Transverse colon (tissue), 4 donors: ENCODE measurements around the gene BAZ1A. TPM values are rescaled to one million over a fixed set of nuclear protein-coding genes. Genes with fewer than 3 reads are reported as not detected.

Experiments used
- DNase-seq: peaks from one replicate; pipeline ENCODE4 v3.0.0-alpha.2; 2019
- H3K27ac ChIP-seq, 4 donors: fragments of 200-600 bp; sonication (generic); 2 replicates each; pipeline ENCODE4 v1.5.1; 2016 to 2018; ENCODE audit warnings: inconsistent platforms in 4 of 4
- H3K27me3 ChIP-seq: fragments of 200-600 bp; sonication (generic); 2 replicates; pipeline ENCODE4 v1.5.1; 2017; ENCODE audit warnings: inconsistent platforms
- H3K36me3 ChIP-seq, 4 donors: fragments of 200-600 bp; sonication (generic); 2 replicates each; pipeline ENCODE4 v1.5.1; 2017 to 2019; ENCODE audit warnings: inconsistent platforms in 4 of 4
- H3K4me1 ChIP-seq, 4 donors: fragments of 200-600 bp; sonication (generic); 2 replicates each; pipeline ENCODE4 v1.5.1; 2017 to 2020; ENCODE audit warnings: inconsistent platforms in 4 of 4
- H3K4me3 ChIP-seq, 4 donors: fragments of 200-600 bp; sonication (generic); 1 replicate in 1 of 4; 2 replicates in 3 of 4; pipeline versions ENCODE4 v1.5.1 to v1.6.1; 2017 to 2019; ENCODE audit warnings: inconsistent platforms in 4 of 4
- H3K9me3 ChIP-seq, 2 donors: fragments of 200-600 bp; sonication (generic); 2 replicates each; pipeline ENCODE4 v1.5.1; 2017 to 2019; ENCODE audit warnings: inconsistent platforms in 2 of 2
- CTCF ChIP-seq, 5 experiments: fragments of 200-600 bp in 3 of 5; fragments of 450-650 bp in 2 of 5; sonication (generic) in 3 of 5; IDR thresholded peaks; 1 replicate in 2 of 5; 2 replicates in 3 of 5; pipeline ENCODE4 v1.5.1; 2016 to 2017; ENCODE audit warnings: antibody characterized with exemption in 5 of 5, inconsistent platforms in 3 of 5, mild to moderate bottlenecking in 2 of 5, moderate library complexity in 1 of 5
- EP300 ChIP-seq: sonication (generic); formaldehyde crosslinking; IDR thresholded peaks from one replicate; pipeline ENCODE4 v1.6.1; 2017; ENCODE audit warnings: antibody characterized with exemption, low read depth
- POLR2A ChIP-seq: fragments of 450-650 bp; IDR thresholded peaks from one replicate; pipeline ENCODE4 v1.6.1; 2016; ENCODE audit warnings: antibody characterized with exemption, mild to moderate bottlenecking, moderate library complexity
- POLR2AphosphoS5 ChIP-seq, 3 donors: sonication (generic); formaldehyde crosslinking; IDR thresholded peaks; one replicate each; pipeline ENCODE4 v1.6.1; 2016; ENCODE audit warnings: antibody characterized with exemption in 3 of 3
- WGBS, 2 donors: methylation state at CpG; one replicate each; pipeline ENCODE4 v1.1.5; 2018; ENCODE audit warnings: low coverage in 1 of 2; 5-methylcytosine and 5-hydroxymethylcytosine counted together
- in situ Hi-C, 4 donors: fragments of 200-750 bp; cut with MboI; loops; one replicate each; pipeline versions ENCODE4 v1.15.0 to v1.15.1; 2017; ENCODE audit warnings: low sequenced_read_pairs in 3 of 4, low pct_ligation_motif_present in 1 of 4, low pct_unique_long_range_greater_than_20kb in 1 of 4
- intact Hi-C: fragments of 100-400 bp; cut with DNase I; formaldehyde crosslinking; loops from one replicate; pipeline ENCODE4 v1.15.1; 2023; ENCODE audit warnings: low total_unique reads
- total RNA-seq, 4 donors: library from RNA; depleted of rRNA; stranded (reverse); fragments of >200 nt; gene quantifications; one replicate each; pipeline ENCODE4 v1.1.0, GENCODE V29; 2016

The BAZ1A gene
- total RNA-seq, 4 donors from 2014 or later = 25.8 to 48.1 (median 41.0) TPM

GRCh38 chr14:34782031-34782430 lies 93.1 kb downstream of the BAZ1A start:
- no peak overlapping the region for H3K27ac ChIP-seq
- 82 to 92% methylated on average over 2 of the region's 2 CpGs for WGBS, 2 donors
- no peaks in the 10 kb centered on the region for H3K9me3 ChIP-seq
- no peak overlapping the region for H3K4me3 ChIP-seq
- DNase-seq = no peak
- in situ Hi-C loops = no loop called here
- H3K4me1 ChIP-seq = no peaks in the 10 kb centered on the region
- H3K36me3 ChIP-seq = peaks cover 0 to 50% (median 20%) of the 10 kb centered on the region in 4 donors
- no peaks in the 10 kb centered on the region for H3K27me3 ChIP-seq
- TF ChIP-seq POLR2A (no peak), CTCF (IDR thresholded peaks at IDR 0.05) (no peak), POLR2AphosphoS5 (IDR thresholded peaks at IDR 0.05) (no peak), EP300 (no peak)
- intact Hi-C loops = no loop called here

GRCh38 chr14:34781242-34781641 lies 93.9 kb downstream of the BAZ1A start:
- TF ChIP-seq CTCF (IDR thresholded peaks at IDR 0.05) (no peak), POLR2A (no peak), EP300 (no peak), POLR2AphosphoS5 (IDR thresholded peaks at IDR 0.05) (no peak)
- DNase-seq = no peak
- Histone ChIP-seq H3K4me1 (no peaks in the 10 kb centered on the region), H3K4me3 (no peak overlapping the region), H3K27ac (no peak overlapping the region), H3K36me3 (peaks cover 0 to 50% (median 21%) of the 10 kb centered on the region in 4 donors), H3K9me3 (no peaks in the 10 kb centered on the region), H3K27me3 (no peaks in the 10 kb centered on the region)
- intact Hi-C loops = no loop called here
- in situ Hi-C loops = no loop called here
- WGBS, 2 donors = 95% methylated on average over 1 of the region's 1 CpG; no CpG with 5 or more reads in 1 of the 2 donors

- DNase-seq = no peak
- Histone ChIP-seq H3K27me3 (no peaks in the 10 kb centered on the region), H3K36me3 (peaks cover 0 to 52% (median 21%) of the 10 kb centered on the region in 4 donors), H3K4me3 (no peak overlapping the region), H3K27ac (no peak overlapping the region), H3K4me1 (no peaks in the 10 kb centered on the region), H3K9me3 (no peaks in the 10 kb centered on the region)
- intact Hi-C loops (no loop called here), in situ Hi-C loops (no loop called here)
- TF ChIP-seq EP300 = no peak
- no peak for TF ChIP-seq CTCF (IDR thresholded peaks at IDR 0.05)
- TF ChIP-seq POLR2A = no peak
- TF ChIP-seq POLR2AphosphoS5 (IDR thresholded peaks at IDR 0.05) = no peak
Observed at GRCh38 chr14:34780646-34781045, 94.5 kb downstream of the BAZ1A start.

GRCh38 chr14:34778744-34779143 lies 96.4 kb downstream of the BAZ1A start:
- Histone ChIP-seq H3K27me3 (no peaks in the 10 kb centered on the region), H3K36me3 (peaks cover 0 to 69% (median 22%) of the 10 kb centered on the region in 4 donors), H3K27ac (no peak overlapping the region), H3K9me3 (no peaks in the 10 kb centered on the region), H3K4me3 (no peak overlapping the region), H3K4me1 (no peaks in the 10 kb centered on the region)
- in situ Hi-C loops (no loop called here), intact Hi-C loops (no loop called here)
- whole genome bisulfite sequencing, 2 donors = 98 to 100% methylated on average over 3 of the region's 3 CpGs
- DNase-seq = no peak
- TF ChIP-seq POLR2A = no peak

- H3K9me3 ChIP-seq = no peaks in the 10 kb centered on the region
- no peak overlapping the region for H3K4me3 ChIP-seq
- TF ChIP-seq EP300 (no peak), POLR2A (no peak), CTCF (IDR thresholded peaks at IDR 0.05) (no peak), POLR2AphosphoS5 (IDR thresholded peaks at IDR 0.05) (no peak)
- in situ Hi-C loops = no loop called here
- H3K36me3 ChIP-seq = peaks cover 0 to 69% (median 21%) of the 10 kb centered on the region in 4 donors
- no peak overlapping the region for H3K27ac ChIP-seq
- no peaks in the 10 kb centered on the region for H3K4me1 ChIP-seq
- intact Hi-C loops = no loop called here
- WGBS, 2 donors = 100% methylated on average over 1 of the region's 1 CpG; no CpG with 5 or more reads in 1 of the 2 donors
- no peaks in the 10 kb centered on the region for H3K27me3 ChIP-seq
- no peak for DNase-seq
Observed at GRCh38 chr14:34776611-34777010, 98.5 kb downstream of the BAZ1A start.
